ENCODE measurements around the gene ALG1. TPM values are rescaled to one million over a fixed set of nuclear protein-coding genes. Genes with fewer than 3 reads are reported as not detected.

Gene ALG1
- total and polyA plus RNA-seq, 2 donors (not counting 3 experiments of a cell fraction or from before 2014, with no cell fraction given), result 33.7 to 46.0 TPM

GRCh38 chr16:5064915-5065314, 6.7 kb upstream of the ALG1 start:
- Histone ChIP-seq H2AFZ (ENCODE audit: low read depth, low read length) (no peak overlapping the region), H3K4me3 (replicated peaks in 1 of 3; ENCODE audit: insufficient read depth in 1 of 3, low read depth in 1 of 3, low read length in 3 of 3) (no peak overlapping the region), H3K4me2 (ENCODE audit: insufficient read depth, low read length) (no peak overlapping the region), H3K36me3 (ENCODE audit: control insufficient read depth in 2 of 2, extremely low read depth in 1 of 2, insufficient read depth in 2 of 2, low read length in 2 of 2) (no peaks in the 10 kb centered on the region), H3K4me1 (ENCODE audit: control insufficient read depth, extremely low read depth, insufficient read depth, low read length) (no peaks in the 10 kb centered on the region), H3K9me3 (replicated peaks; ENCODE audit: control insufficient read depth, insufficient read depth, low read length) (no peaks in the 10 kb centered on the region), H3K79me2 (ENCODE audit: control insufficient read depth, insufficient read depth, low read length) (no peaks in the 10 kb centered on the region), H4K20me1 (replicated peaks; ENCODE audit: control insufficient read depth, extremely low read depth, insufficient read depth, low read length) (no peaks in the 10 kb centered on the region), H3K27me3 (ENCODE audit: control insufficient read depth in 2 of 2, insufficient read depth in 2 of 2, low read length in 2 of 2) (peaks cover 0 to 3% of the 10 kb centered on the region in 2 experiments), H3K27ac (ENCODE audit: insufficient read depth, low read depth, low read length) (no peak overlapping the region), H3K9ac (replicated peaks; ENCODE audit: extremely low read depth, insufficient read depth, low read length) (no peak overlapping the region), H3K9me1 (replicated peaks; ENCODE audit: control insufficient read depth, extremely low read depth, insufficient read depth, low read length) (no peaks in the 10 kb centered on the region)
- POLR2A ChIA-PET, result no interaction called here
- dilution Hi-C loops (cut with MboI; ENCODE audit: extremely low pct_ligation_motif_present, low sequenced_read_pairs), result no loop called here
- TF ChIP-seq POLR2A (IDR thresholded peaks at IDR 0.05; ENCODE audit: low read depth, low read length), result no peak
- no peak for TF ChIP-seq JUN (IDR thresholded peaks at IDR 0.05; ENCODE audit: borderline replicate concordance, insufficient read depth, insufficient read length, low read depth)
- TF ChIP-seq MYC (IDR thresholded peaks at IDR 0.05; ENCODE audit: low read depth, low read length), result no peak
- no peak for TF ChIP-seq POLR2AphosphoS5 (IDR thresholded peaks at IDR 0.05; ENCODE audit: insufficient read depth, low read depth, low read length)
- TF ChIP-seq EZH2 (IDR thresholded peaks at IDR 0.05; ENCODE audit: borderline replicate concordance, low read depth, low read length, severe bottlenecking), result no peak
- no peak for TF ChIP-seq GATA2 (IDR thresholded peaks at IDR 0.05; ENCODE audit: insufficient read depth, insufficient read length, low read depth, low read length)
- TF ChIP-seq CTCF (IDR thresholded peaks at IDR 0.05; ENCODE audit: extremely low read depth in 1 of 2, insufficient read depth in 1 of 2, low read depth in 1 of 2, low read length in 2 of 2), result no peak
- no peak for TF ChIP-seq MAX (IDR thresholded peaks at IDR 0.05; ENCODE audit: insufficient read depth, insufficient read length)
- no peak for TF ChIP-seq FOS (IDR thresholded peaks at IDR 0.05; ENCODE audit: borderline replicate concordance, insufficient read depth, low read length)
- intact Hi-C loops (cut with micrococcal nuclease), result no loop called here
- no TSS peak for BruUV-seq (replicated peaks)
- DNase-seq (ENCODE audit: low read depth, low spot score) (no peak), FAIRE-seq (no peak)
- CTCF ChIA-PET, result interaction anchor here (0.9 to 1.2 kb wide), 2 partner anchors 17 to 20 kb away, joined by 3 read pairs; no protein-coding TSS in a partner anchor
